Coronary artery (tissue), 2 donors: ENCODE data around the gene PIK3R5.

Experiments
- DNase-seq: peaks from one replicate; pipeline ENCODE4 v3.0.0-alpha.2; 2017; ENCODE audit warnings: low spot score
- H3K27ac ChIP-seq, 2 donors: fragments of 200-600 bp; sonication (generic); one replicate each; pipeline ENCODE4 v1.5.1; 2016 to 2019
- H3K4me3 ChIP-seq: fragments of 200-600 bp; sonication (generic); 2 replicates; pipeline ENCODE4 v1.5.1; 2016; ENCODE audit warnings: mild to moderate bottlenecking, moderate library complexity
- TF ChIP-seq, protein P1 (sequence below): fragments of 200-600 bp; sonication (generic); IDR thresholded peaks from one replicate; pipeline ENCODE4 v1.5.1; 2019; ENCODE audit warnings: antibody characterized with exemption

The PIK3R5 gene

DNA sequence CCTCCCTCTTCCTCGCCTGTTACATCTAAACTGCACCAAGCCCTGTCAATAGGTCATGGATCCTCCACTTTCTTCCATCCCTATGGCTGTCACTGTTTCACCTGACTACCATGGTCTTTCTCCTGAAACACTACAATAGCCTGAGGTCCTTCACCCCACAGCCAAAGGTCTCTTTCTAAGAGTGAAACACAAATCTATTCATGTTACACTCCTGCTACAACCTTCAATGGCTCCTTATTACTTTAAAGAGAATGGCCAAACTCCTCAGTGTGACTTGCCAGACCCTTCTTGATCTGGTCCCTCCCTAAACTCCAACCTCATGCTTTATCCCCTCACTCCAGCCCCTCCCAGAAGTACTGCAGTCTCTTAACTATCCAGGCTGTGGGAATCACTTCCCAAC, 97.4 kb downstream of the PIK3R5 start:
- DNase-seq, result no peak
- no peak overlapping the region for H3K4me3 ChIP-seq
- TF ChIP-seq, protein P1, sequence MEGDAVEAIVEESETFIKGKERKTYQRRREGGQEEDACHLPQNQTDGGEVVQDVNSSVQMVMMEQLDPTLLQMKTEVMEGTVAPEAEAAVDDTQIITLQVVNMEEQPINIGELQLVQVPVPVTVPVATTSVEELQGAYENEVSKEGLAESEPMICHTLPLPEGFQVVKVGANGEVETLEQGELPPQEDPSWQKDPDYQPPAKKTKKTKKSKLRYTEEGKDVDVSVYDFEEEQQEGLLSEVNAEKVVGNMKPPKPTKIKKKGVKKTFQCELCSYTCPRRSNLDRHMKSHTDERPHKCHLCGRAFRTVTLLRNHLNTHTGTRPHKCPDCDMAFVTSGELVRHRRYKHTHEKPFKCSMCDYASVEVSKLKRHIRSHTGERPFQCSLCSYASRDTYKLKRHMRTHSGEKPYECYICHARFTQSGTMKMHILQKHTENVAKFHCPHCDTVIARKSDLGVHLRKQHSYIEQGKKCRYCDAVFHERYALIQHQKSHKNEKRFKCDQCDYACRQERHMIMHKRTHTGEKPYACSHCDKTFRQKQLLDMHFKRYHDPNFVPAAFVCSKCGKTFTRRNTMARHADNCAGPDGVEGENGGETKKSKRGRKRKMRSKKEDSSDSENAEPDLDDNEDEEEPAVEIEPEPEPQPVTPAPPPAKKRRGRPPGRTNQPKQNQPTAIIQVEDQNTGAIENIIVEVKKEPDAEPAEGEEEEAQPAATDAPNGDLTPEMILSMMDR, result no peak
- no peak overlapping the region for H3K27ac ChIP-seq

DNA sequence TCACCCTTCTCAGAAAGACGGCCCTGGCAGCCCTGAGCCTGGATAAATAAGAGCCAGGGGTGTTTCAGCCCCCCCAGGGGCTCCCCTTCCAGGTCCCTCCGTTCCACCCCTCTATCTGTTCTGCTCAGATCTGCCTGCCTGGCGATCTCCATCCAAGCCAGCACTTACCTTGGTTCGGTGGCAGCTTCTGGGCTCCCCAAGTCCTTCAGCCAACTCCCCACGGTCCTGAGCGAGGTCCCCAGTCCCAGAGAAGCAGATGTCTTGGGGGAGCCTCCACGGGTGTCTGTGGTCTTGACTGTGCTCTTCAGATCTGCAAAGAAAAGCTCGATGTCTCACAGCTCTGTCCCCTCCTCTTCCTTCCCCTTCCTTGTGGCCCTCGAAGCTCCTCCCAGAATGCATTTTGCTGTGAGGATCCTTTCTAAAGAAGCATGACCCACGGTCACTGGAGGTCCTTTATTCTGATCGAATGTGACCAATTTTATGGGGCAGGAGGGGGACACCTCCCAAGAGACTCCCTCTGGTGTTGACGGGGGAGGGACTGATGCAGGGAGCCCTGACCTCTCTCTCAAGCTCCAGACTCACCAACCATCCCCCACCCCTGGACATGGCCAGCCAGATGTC, 98.0 kb downstream of the PIK3R5 start, which contains the start of gene PIK3R6:
PIK3R6 (minus strand) TSS at position 314 of the 621 bp plus-strand sequence. CDS start 17,880 bp downstream, outside the sequence.
- Histone ChIP-seq H3K4me3 (peak within 1 kb of the TSS; percentile 25), H3K27ac (no peak within 1 kb of the TSS)
- DNase-seq, result no peak
- TF ChIP-seq, protein P1, result no peak

DNA sequence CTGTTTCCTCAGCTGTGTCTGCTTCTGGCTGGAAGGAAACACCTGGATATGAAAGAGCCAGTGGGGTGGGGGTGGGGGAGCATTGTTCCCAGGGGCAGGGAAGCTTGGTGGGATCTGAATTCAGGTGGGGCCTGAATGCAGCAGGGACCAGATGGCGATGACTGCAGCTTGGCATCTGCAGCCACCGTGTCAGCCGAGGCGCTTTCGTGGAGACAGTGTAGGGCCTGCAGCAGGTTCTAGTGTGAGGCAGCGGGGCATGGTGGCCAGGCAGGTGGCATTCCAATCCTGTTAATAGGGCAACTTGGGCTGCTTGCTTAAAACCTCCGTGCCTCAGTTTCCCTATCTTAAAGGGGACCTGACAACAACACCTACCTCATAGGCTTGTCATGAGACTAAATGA, 99.7 kb downstream of the PIK3R5 start:
- H3K4me3 ChIP-seq, result no peak overlapping the region
- H3K27ac ChIP-seq, result no peak overlapping the region
- TF ChIP-seq, protein P1, result no peak
- DNase-seq, result no peak

DNA sequence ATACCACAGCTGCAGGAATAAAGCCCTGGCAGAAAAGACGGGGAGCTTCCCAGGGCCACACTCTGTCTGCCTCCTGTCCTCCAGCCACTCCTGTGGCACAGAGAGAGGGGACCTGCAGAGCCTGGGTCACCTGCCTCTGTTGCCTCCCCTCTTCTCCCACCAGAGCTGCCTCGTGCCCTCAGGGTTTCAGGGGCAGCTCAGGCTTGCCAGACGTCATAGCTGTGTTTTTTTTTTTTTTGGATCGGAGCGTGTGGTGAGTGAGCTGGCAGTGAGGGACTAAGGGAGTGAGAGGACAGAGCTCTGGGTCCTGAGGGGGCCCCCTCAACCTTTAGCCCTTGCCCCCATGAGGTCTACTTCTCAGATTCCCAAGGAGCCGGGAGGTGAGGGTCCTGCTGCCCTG, 100.1 kb downstream of the PIK3R5 start:
- H3K4me3 ChIP-seq, result no peak overlapping the region
- no peak for DNase-seq
- TF ChIP-seq, protein P1, result no peak
- H3K27ac ChIP-seq, result no peak overlapping the region

- TF ChIP-seq, protein P1, result no peak
- Histone ChIP-seq H3K4me3 (no peak overlapping the region), H3K27ac (no peak overlapping the region)
- DNase-seq, result no peak
Measured at GRCh38 chr17:8862213-8863056, 103.1 kb downstream of the PIK3R5 start.

GRCh38 chr17:8861495-8862181, 103.9 kb downstream of the PIK3R5 start:
- no peak for DNase-seq
- TF ChIP-seq, protein P1, result no peak
- no peak overlapping the region for H3K27ac ChIP-seq
- H3K4me3 ChIP-seq, result no peak overlapping the region
